NT2/D1 (cell line): ENCODE data around the gene PHC3.

ENCODE experiments used
- DNase-seq: peaks from one replicate; pipeline ENCODE4 v3.0.0-alpha.2; 2011; ENCODE audit warnings: low read depth, low spot score
- H3K27me3 ChIP-seq: 2 replicates; pipeline ENCODE4 v1.6.0; 2011; ENCODE audit warnings: mild to moderate bottlenecking; ENCODE audit not compliant: insufficient read length, insufficient read depth
- H3K36me3 ChIP-seq: 2 replicates; pipeline ENCODE4 v1.6.1; 2011; ENCODE audit warnings: mild to moderate bottlenecking, low read length, mixed read lengths; ENCODE audit not compliant: insufficient read depth, insufficient read length
- H3K4me1 ChIP-seq: 2 replicates; pipeline ENCODE4 v1.5.1; 2011; ENCODE audit not compliant: insufficient read depth, insufficient read length
- H3K4me3 ChIP-seq: 2 replicates; pipeline ENCODE4 v1.5.1; 2011; ENCODE audit warnings: low read depth; ENCODE audit not compliant: insufficient read length
- H3K9ac ChIP-seq: 2 replicates; pipeline ENCODE4 v1.6.0; 2011; ENCODE audit warnings: low read depth; ENCODE audit not compliant: insufficient read length
- H3K9me3 ChIP-seq: 2 replicates; pipeline ENCODE4 v1.5.1; 2011; ENCODE audit warnings: mild to moderate bottlenecking, low read length; ENCODE audit not compliant: insufficient read depth
- SUZ12 ChIP-seq: IDR thresholded peaks from 2 replicates; pipeline ENCODE4 v1.6.1; 2011; ENCODE audit not compliant: insufficient read length, insufficient read depth; ENCODE audit errors: extremely low read depth
- YY1 ChIP-seq: IDR thresholded peaks from 2 replicates; pipeline ENCODE4 v1.6.1; 2011; ENCODE audit not compliant: insufficient read length, insufficient read depth
- ZNF274 ChIP-seq: IDR thresholded peaks from 2 replicates; pipeline ENCODE4 v1.6.1; 2011; ENCODE audit warnings: mild to moderate bottlenecking, low read depth, low read length

Gene PHC3, protein sequence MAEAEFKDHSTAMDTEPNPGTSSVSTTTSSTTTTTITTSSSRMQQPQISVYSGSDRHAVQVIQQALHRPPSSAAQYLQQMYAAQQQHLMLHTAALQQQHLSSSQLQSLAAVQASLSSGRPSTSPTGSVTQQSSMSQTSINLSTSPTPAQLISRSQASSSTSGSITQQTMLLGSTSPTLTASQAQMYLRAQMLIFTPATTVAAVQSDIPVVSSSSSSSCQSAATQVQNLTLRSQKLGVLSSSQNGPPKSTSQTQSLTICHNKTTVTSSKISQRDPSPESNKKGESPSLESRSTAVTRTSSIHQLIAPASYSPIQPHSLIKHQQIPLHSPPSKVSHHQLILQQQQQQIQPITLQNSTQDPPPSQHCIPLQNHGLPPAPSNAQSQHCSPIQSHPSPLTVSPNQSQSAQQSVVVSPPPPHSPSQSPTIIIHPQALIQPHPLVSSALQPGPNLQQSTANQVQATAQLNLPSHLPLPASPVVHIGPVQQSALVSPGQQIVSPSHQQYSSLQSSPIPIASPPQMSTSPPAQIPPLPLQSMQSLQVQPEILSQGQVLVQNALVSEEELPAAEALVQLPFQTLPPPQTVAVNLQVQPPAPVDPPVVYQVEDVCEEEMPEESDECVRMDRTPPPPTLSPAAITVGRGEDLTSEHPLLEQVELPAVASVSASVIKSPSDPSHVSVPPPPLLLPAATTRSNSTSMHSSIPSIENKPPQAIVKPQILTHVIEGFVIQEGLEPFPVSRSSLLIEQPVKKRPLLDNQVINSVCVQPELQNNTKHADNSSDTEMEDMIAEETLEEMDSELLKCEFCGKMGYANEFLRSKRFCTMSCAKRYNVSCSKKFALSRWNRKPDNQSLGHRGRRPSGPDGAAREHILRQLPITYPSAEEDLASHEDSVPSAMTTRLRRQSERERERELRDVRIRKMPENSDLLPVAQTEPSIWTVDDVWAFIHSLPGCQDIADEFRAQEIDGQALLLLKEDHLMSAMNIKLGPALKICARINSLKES

DNA sequence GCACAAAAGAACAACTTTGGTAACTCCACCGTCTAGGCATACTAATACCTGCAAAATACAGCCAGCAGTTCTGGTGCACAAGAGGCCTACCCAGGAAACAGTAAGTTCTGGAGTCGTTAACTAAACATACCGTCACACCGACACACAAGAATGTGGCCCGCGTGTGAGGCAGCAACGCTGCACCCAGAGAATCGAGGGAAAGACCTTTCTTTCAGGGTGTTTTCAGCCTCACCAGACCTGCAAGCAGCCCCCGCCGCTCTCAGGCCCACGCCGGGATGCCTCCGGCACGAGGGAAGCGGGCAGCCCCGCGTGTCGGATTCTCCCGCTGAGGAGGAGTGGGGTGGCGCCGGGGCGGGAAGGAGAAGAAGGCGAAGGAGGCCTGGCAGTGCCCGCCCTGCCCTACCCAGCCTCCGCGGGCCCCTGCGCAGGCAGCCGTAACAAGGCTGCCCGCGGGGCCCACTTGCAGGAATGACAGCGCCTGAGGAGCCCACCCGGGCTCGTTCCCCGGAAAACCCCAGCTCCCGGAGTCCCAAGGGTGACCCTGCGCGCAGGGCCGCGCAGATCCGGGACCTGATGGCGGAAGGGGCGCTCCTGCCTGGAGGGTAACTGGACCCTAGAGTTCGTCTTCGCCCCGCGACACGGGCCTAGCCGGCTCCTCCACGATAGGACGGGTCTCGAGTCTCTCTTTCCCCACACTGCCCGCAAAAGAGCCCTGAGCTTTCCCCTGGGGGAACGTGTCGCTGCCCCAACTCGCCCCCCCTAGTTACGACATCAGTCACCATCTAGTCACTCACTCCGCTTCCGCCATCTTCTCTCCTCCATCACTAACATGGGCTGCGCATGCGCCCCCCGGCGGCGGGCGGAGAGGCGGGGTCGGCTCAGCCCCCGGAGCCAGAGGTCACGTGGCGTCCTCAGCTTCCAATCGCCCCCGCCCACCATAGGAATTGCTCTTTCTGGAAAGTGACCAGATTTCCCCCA lies at the start of gene PHC3:
Gene PHC3, minus strand, starts transcription at position 826 of the 978 bp plus-strand sequence. Its CDS starts 18 bp downstream, at position 808.
- H3K4me1 ChIP-seq, result no peaks in the 10 kb centered on the region

DNA sequence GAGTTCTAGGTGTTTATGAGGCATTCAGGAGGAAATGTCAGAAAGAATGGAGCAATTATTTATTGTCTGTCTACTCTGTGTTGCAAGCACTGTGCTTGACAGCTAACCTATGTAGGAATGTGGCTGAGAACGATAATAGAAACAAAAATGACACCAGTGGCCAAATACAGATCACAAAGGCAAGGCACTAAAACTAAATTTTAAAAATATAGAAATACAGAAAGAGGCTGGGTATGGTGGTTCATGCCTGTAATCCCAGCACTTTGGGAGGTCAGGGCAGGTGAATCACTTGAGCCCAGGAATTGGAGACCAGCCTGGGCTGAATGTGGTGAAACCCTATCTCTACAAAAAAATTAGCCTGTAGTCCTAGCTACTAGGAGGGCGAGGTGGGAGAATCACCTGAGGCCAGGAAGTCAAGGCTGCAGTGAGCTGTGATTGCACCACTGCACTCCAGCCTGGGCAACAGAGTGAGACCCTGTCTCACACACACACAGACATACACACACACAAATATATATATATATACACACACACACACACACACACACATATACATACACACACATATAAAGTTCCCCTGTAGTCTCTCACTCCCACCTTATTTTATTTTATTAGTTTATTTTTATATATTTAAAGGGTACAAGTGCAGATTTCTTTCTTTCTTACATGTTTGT lies 46.7 kb upstream of the PHC3 start:
- no peak overlapping the region for H3K4me3 ChIP-seq
- H3K4me1 ChIP-seq, result no peaks in the 10 kb centered on the region
- H3K9me3 ChIP-seq, result no peaks in the 10 kb centered on the region
- DNase-seq, result no peak
- no peaks in the 10 kb centered on the region for H3K27me3 ChIP-seq
- H3K9ac ChIP-seq, result no peak overlapping the region
- TF ChIP-seq SUZ12, result no peak
- no peak for TF ChIP-seq ZNF274
- TF ChIP-seq YY1, result no peak
- H3K36me3 ChIP-seq, result peaks cover 3% of the 10 kb centered on the region

More for the DNA sequence above, at the start of gene PHC3:
- peak within 1 kb of the TSS; percentile 94 for H3K9ac ChIP-seq
- H3K36me3 ChIP-seq, result peaks cover 29% of the 10 kb centered on the region
- peak; percentile 75 for TF ChIP-seq YY1
- no peak for TF ChIP-seq ZNF274
- peak; percentile 91 for DNase-seq
- H3K9me3 ChIP-seq, result no peaks in the 10 kb centered on the region
- no peaks in the 10 kb centered on the region for H3K27me3 ChIP-seq
- peak within 1 kb of the TSS; percentile 91 for H3K4me3 ChIP-seq

DNA sequence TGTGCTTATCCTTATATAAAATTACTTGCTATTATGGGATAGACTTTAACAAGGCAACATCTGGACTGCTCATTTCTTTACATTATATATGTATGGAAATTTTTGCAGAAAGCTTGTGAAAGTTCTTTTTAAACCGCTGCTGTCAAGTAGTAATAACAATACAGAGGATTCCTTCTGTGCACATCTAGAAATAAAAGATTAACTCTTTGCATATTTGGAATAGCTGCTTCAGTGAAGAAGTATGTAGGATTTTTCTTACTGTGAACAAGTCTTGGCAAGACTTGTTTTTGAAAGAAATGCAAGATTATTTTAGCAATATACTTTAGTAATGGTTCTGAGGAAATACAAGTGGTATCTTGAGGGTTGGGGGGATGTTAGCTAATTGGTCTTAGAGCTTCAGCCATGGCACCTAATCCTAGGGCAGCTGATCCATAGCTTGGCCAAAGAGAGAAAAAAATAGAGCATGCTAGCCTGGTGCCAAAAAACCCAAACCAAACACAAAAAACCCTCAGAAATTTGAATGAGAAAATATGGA lies 45.0 kb upstream of the PHC3 start:
- H3K4me3 ChIP-seq, result no peak overlapping the region
- peaks cover 3% of the 10 kb centered on the region for H3K36me3 ChIP-seq
- no peak for DNase-seq
- no peak overlapping the region for H3K9ac ChIP-seq
- H3K4me1 ChIP-seq, result no peaks in the 10 kb centered on the region
- H3K27me3 ChIP-seq, result no peaks in the 10 kb centered on the region
- TF ChIP-seq YY1, result no peak
- no peak for TF ChIP-seq ZNF274
- no peak for TF ChIP-seq SUZ12
- H3K9me3 ChIP-seq, result no peaks in the 10 kb centered on the region

DNA sequence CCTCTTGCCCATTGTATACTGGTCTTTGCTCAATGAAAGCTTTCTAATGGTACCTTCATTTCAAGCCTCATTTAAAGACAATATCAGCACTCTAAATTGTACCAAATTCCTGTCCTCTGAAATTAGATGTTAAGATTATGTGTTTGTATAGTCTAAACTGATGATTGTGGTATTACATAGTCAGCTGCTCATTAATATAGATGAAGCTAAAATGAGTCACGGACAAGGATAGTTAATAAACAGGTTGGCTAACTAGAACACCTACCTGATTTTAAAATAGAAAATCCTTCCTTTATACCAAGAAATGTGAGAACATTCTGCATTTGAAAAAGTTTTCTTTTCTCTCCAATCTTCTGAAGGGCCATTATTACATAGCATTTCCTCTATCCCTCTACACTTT lies 43.6 kb upstream of the PHC3 start:
- H3K9ac ChIP-seq, result no peak overlapping the region
- H3K4me1 ChIP-seq, result no peaks in the 10 kb centered on the region
- no peaks in the 10 kb centered on the region for H3K9me3 ChIP-seq
- TF ChIP-seq SUZ12 (no peak), ZNF274 (no peak), YY1 (no peak)
- no peak for DNase-seq
- H3K4me3 ChIP-seq, result no peak overlapping the region
- H3K36me3 ChIP-seq, result peaks cover 3% of the 10 kb centered on the region
- no peaks in the 10 kb centered on the region for H3K27me3 ChIP-seq

DNA sequence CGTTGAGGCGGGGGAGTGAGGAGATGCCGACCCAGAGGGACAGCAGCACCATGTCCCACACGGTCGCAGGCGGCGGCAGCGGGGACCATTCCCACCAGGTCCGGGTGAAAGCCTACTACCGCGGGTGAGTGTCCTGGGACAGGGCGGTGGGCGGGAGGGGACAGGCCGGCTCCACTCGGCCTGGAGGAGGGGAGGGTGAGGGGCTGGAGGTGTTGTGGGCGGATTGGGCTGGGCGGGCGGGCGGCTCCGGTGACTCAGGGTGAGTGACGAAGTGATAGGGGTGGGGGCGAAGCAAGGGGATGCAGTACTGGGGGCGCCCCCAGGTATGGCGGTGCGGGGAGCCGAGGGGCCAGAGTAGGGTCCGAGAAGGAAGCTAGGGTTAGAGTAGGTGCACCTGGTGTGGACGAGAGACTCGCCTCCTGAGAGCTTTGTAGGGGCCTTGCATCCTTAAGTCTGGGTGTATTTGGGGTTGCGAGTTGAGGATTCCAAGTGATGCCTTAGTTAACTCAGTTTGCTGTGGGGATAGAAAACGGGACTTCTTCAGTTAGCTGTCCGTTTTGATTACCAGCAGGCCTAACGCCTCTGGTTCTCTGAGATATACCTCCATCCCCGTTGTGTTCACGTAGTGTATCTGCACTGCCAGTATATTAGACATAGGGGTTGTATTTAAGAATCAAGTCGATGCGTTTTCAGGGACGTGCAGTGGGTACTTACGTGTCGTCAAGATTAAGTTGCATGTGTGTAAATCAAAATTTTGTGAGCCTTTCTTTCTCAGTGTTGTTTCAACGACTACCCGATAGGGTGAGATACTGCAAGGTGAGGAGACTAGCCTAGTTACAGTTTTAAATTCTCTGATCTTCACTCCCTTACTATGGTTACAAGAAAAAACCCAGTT lies 41.4 kb upstream of the PHC3 start:
- DNase-seq, result peak; percentile 16

More for the DNA sequence above, 41.4 kb upstream of the PHC3 start:
- TF ChIP-seq SUZ12 (no peak), ZNF274 (no peak), YY1 (no peak)
- Histone ChIP-seq H3K27me3 (no peaks in the 10 kb centered on the region), H3K36me3 (peaks cover 3% of the 10 kb centered on the region), H3K9ac (peak overlapping the region; percentile 94), H3K4me3 (peak overlapping the region; percentile 55), H3K4me1 (no peaks in the 10 kb centered on the region), H3K9me3 (peaks cover 5% of the 10 kb centered on the region; the same call in 1 of the 2 replicates)
